Nephron progenitor cell (in vitro differentiated cells): ENCODE data around the gene DCAF16.
A peak's percentile ranks its signal among the peaks of the same experiment; 100 is the strongest.
"Not testable (repeated sequence)": the region's sequence is repeated elsewhere in the genome, so short reads cannot be mapped to it uniquely, and the experiment has no call there.

ENCODE experiments used
- DNase-seq: peaks from one replicate; pipeline ENCODE4 v3.0.0; 2021
- H3K27ac Mint-ChIP-seq: 2 replicates; pipeline ENCODE4 v1.8.0; 2021; ENCODE audit warnings: mild to moderate bottlenecking, moderate library complexity, mixed read lengths
- H3K27me3 Mint-ChIP-seq: 2 replicates; pipeline ENCODE4 v1.8.0; 2021; ENCODE audit warnings: mild to moderate bottlenecking, low read depth, mixed read lengths; ENCODE audit not compliant: poor library complexity
- H3K36me3 Mint-ChIP-seq: 2 replicates; pipeline ENCODE4 v1.8.0; 2021; ENCODE audit warnings: low read depth, mixed read lengths
- H3K4me1 Mint-ChIP-seq: 2 replicates; pipeline ENCODE4 v1.8.0; 2021; ENCODE audit warnings: mixed read lengths
- H3K4me3 Mint-ChIP-seq: 2 replicates; pipeline ENCODE4 v1.8.0; 2021; ENCODE audit warnings: mild to moderate bottlenecking, moderate library complexity, mixed read lengths
- H3K9me3 Mint-ChIP-seq: 2 replicates; pipeline ENCODE4 v1.8.0; 2021; ENCODE audit warnings: mild to moderate bottlenecking, moderate library complexity, mixed read lengths
- TF ChIP-seq, protein P1 (sequence below): fragments of 200-600 bp; sonication (generic); IDR thresholded peaks from 2 replicates; pipeline ENCODE4 v1.5.0; 2021; ENCODE audit warnings: antibody characterized with exemption

The DCAF16 gene

DNA sequence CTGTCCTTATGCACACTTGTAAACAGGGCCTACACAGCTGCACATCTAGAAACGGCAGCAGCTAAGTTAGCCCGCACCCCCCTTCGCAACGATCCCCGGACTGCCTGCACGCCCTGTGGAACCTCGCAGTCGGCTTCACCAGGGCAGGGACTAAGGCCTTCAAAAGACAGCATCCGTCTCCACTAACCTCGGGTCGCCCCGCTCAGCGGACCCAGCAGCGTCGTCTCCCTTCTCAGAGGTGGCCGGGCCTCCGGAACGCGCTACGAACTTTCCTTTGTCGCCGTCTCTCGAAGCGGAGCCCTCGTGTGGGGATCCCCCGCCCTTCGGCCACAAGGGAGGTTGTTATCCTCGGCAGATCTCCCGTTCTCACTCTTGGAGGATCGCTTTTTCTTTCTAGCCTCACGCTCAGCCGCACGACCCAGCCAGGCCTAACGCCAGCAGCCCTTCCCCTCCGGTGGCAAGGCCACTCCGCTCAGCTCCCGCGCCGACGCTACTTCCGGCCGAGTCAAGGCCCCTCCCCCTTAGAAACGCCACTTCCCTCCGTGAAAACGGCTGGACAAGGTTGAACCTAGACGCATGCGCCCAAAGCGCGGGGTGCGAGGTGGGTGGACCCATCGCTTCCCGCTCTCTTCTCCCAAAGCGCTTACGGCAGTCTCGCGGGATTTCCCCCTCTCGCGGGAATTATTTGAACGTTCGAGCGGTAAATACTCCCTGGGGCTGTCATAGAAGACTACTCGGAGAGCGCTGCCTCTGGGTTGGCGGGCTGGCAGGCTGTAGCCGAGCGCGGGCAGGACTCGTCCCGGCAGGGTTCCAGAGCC, at the start of gene DCAF16, which contains the start of gene NCAPG:
DCAF16 (minus strand) TSS at position 498 of the 818 bp plus-strand sequence. CDS start 6,616 bp downstream, outside the sequence.
NCAPG (plus strand) TSS at position 720 of the 818 bp plus-strand sequence. CDS start 99 bp downstream, outside the sequence.
- peak within 1 kb of the TSS; percentile 100 for H3K27ac Mint-ChIP-seq
- H3K36me3 Mint-ChIP-seq, result peaks cover 47% of the 10 kb centered on the region
- peak within 1 kb of the TSS; percentile 100 for H3K4me3 Mint-ChIP-seq
- no peaks in the 10 kb centered on the region for H3K27me3 Mint-ChIP-seq
- H3K4me1 Mint-ChIP-seq, result peaks cover 62% of the 10 kb centered on the region
- DNase-seq, result peak; percentile 99
- no peaks in the 10 kb centered on the region for H3K9me3 Mint-ChIP-seq
- TF ChIP-seq, protein P1, sequence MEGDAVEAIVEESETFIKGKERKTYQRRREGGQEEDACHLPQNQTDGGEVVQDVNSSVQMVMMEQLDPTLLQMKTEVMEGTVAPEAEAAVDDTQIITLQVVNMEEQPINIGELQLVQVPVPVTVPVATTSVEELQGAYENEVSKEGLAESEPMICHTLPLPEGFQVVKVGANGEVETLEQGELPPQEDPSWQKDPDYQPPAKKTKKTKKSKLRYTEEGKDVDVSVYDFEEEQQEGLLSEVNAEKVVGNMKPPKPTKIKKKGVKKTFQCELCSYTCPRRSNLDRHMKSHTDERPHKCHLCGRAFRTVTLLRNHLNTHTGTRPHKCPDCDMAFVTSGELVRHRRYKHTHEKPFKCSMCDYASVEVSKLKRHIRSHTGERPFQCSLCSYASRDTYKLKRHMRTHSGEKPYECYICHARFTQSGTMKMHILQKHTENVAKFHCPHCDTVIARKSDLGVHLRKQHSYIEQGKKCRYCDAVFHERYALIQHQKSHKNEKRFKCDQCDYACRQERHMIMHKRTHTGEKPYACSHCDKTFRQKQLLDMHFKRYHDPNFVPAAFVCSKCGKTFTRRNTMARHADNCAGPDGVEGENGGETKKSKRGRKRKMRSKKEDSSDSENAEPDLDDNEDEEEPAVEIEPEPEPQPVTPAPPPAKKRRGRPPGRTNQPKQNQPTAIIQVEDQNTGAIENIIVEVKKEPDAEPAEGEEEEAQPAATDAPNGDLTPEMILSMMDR, result no peak

DNA sequence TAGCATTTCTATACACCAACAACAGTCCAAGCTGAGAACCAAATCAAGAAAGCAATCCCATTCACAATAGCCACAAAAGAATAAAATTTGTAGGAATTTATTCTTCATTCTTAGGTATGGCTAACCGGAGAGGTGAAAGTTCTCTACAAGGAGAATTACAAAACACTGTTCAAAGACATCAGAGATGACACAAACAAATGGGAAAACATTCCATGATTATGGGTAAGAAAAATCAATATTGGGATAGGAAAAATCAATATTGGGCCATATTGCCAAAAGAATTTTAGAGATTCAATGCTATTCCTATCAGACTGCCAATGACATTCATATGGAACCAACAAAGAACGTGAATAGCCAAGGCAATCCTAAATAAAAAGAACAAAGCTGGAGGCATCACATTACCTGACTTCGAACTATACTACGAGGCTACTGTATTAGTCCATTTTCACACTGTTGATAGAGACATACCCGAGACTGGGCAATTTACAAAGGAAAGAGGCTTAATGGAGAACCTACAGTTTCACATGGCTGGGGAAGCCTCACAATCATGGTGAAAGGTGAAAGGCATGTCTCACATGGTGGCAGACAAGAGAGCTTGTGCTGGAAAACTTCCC, 49.3 kb upstream of the DCAF16 start:
- Mint-ChIP-seq H3K9me3 (peaks cover 34% of the 10 kb centered on the region), H3K36me3 (peaks cover 62% of the 10 kb centered on the region), H3K4me1 (no peaks in the 10 kb centered on the region), H3K27ac (no peak overlapping the region), H3K27me3 (no peaks in the 10 kb centered on the region), H3K4me3 (no peak overlapping the region)
- no peak for DNase-seq
- TF ChIP-seq, protein P1, result no peak

DNA sequence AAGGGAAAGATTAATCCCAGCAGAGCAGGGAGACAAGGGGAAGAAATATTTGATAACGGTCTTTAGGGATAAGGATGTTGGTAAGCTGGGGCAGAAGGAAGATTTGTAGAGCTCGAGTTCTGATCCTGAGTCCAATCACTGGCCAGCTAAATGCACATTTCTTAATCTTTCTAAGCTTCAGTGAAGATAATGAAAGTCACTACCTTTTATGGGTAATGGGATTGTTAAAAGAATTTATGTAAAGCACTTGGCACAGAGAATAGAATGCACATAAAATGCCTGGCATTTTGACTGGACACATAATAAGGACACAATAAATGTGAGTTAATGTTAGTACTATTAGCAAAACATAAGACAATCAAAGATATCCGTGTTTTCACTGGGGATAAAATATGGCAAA, 43.5 kb upstream of the DCAF16 start:
- Mint-ChIP-seq H3K36me3 (peaks cover 20% of the 10 kb centered on the region), H3K9me3 (peaks cover 8% of the 10 kb centered on the region), H3K4me3 (no peak overlapping the region), H3K27me3 (no peaks in the 10 kb centered on the region), H3K27ac (peak overlapping the region; percentile 3), H3K4me1 (no peaks in the 10 kb centered on the region)
- DNase-seq, result no peak
- TF ChIP-seq, protein P1, result no peak

DNA sequence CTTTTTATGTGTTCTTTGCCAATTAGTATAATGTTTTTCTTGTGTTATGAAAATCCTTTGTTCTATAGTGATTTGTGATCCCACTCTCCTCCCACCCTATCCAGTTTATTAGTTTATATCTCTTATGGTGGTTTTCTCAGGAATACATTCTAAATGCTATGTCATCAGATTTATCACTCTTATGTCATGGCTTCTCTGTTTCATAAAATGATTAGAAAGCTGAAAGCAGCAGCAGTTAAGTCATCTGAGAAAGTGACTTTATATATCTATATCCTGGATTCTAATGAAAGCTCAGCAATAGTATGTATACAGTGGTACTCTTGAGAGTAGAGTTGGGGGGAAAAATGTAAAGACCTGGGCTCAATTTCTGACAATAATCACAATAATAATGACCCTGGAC, 41.4 kb upstream of the DCAF16 start:
- no peak for DNase-seq
- Mint-ChIP-seq H3K4me1 (no peaks in the 10 kb centered on the region), H3K27me3 (no peaks in the 10 kb centered on the region), H3K4me3 (no peak overlapping the region), H3K9me3 (peaks cover 24% of the 10 kb centered on the region), H3K36me3 (peaks cover 28% of the 10 kb centered on the region), H3K27ac (no peak overlapping the region)
- TF ChIP-seq, protein P1, result no peak

DNA sequence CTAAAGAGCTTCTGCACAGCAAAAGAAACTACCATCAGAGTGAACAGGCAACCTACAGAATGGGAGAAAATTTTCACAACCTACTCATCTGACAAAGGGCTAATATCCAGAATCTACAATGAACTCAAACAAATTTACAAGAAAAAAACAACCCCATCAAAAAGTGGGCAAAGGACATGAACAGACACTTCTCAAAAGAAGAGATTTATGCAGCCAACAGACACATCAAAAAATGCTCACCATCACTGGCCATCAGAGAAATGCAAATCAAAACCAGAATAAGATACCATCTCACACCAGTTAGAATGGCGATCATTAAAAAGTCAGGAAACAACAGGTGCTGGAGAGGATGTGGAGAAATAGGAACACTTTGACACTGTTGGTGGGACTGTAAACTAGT, 39.7 kb upstream of the DCAF16 start:
- H3K9me3 Mint-ChIP-seq, result peaks cover 24% of the 10 kb centered on the region
- H3K27ac Mint-ChIP-seq, DNase-seq, H3K27me3 Mint-ChIP-seq, H3K4me1 Mint-ChIP-seq, H3K4me3 Mint-ChIP-seq: not testable (repeated sequence)
- H3K36me3 Mint-ChIP-seq, result peaks cover 45% of the 10 kb centered on the region

DNA sequence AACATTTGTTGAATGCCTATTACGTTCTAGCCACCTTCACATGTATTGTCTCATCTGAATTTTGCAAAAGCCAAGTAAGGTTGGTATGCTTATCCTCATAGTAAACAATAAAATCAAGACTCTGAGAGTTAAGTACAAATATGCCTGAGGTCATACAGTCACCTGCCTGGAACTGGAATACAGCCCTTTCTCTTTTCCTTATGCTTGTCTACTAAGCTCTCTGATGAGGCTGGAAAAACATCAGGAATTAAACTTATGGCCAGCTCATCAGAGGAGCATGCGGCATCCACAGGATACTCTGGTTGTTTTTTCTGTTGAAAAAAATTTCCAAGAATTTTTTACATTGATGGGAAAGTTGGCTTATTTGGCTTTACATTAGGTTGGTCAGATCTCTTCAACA, 35.7 kb upstream of the DCAF16 start:
- DNase-seq, result no peak
- H3K27ac Mint-ChIP-seq, result no peak overlapping the region

More for the DNA sequence above, 35.7 kb upstream of the DCAF16 start:
- Mint-ChIP-seq H3K4me1 (no peaks in the 10 kb centered on the region), H3K27me3 (no peaks in the 10 kb centered on the region), H3K36me3 (peaks cover 78% of the 10 kb centered on the region), H3K4me3 (no peak overlapping the region), H3K9me3 (peaks cover 22% of the 10 kb centered on the region)
- TF ChIP-seq, protein P1, result no peak
